ENCODE results near the gene EIF1AD.
"Not testable (repeated sequence)": the region's sequence is repeated elsewhere in the genome, so short reads cannot be mapped to it uniquely, and the experiment has no call there.

Gene EIF1AD, protein sequence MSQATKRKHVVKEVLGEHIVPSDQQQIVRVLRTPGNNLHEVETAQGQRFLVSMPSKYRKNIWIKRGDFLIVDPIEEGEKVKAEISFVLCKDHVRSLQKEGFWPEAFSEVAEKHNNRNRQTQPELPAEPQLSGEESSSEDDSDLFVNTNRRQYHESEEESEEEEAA

GRCh38 chr11:66001942-66002647 lies at the start of gene EIF1AD, which contains the start of gene BANF1:
Gene EIF1AD, minus strand, starts transcription at chr11:66002157. Its CDS starts 1,768 bp downstream, at chr11:66000389.
Gene BANF1, plus strand, starts transcription at chr11:66002503. Its CDS starts 748 bp downstream, at chr11:66003251.
- peak; percentile 95 for DNase-seq

DNA sequence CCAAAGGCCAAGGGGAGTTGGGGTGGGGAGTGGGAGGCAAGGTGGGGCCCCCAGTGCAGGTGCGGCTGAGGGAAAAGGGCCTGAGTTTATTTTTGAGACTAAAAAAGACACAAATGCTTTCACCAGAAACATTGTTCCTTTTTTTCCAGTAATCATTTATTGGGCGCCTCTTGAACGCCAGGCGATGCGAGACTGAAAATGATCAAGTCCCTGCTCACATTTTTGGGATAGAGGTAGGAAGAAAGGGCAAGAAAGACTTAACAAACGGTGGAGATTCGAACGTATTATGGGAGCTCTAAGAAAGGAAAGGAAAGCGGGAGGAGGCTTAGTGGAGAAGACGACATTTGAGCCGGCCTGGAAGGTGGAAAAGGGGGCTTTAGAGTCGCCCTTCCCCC lies 49.4 kb upstream of the EIF1AD start:
- DNase-seq = no peak

- DNase-seq = no peak
Measured at GRCh38 chr11:66050581-66051231, 48.7 kb upstream of the EIF1AD start.

DNA sequence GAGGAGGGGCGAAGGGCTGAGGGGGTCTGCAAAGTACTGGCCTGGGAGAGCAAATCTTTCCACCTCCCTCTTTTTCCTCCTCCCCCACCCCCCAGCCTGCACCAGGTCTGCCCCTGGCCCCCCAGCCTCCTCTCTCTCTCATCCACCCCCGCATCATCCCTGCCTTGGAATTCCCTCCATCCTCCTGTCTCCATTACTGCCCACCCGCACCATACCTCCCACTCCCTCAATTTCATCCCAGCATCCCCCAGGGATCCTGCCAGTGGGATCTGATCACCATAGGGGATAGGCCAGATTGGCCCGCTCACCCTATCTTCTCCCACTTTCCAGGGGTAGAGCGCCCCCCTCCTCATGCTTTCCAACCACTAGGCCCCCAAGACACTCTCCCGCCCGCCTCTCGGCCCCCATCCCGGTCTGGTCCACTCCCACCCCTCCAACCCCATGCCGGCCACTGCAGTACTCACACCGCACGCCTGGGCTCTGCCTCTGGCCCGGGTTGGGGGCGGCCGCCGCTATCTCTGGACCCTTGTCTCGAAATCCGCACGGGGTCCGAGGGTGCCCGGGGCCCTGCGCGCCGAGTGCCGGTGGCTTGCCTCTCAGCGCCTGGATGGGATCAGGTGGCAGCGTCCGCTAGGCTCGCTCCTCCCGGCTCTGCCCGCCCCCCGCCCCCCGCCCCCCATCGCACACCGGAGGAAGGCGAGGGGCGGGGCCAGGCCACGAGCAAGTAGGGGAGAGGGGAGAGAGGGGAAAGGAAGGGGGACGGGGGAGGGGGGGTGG lies 46.8 kb upstream of the EIF1AD start, which contains the start of gene GAL3ST3:
Gene GAL3ST3, minus strand, starts transcription at position 615 of the 777 bp plus-strand sequence. CDS start 3,746 bp downstream, outside the sequence.
- DNase-seq = no peak

GRCh38 chr11:66047541-66048365 lies 45.8 kb upstream of the EIF1AD start:
- DNase-seq = peak; percentile 28

DNA sequence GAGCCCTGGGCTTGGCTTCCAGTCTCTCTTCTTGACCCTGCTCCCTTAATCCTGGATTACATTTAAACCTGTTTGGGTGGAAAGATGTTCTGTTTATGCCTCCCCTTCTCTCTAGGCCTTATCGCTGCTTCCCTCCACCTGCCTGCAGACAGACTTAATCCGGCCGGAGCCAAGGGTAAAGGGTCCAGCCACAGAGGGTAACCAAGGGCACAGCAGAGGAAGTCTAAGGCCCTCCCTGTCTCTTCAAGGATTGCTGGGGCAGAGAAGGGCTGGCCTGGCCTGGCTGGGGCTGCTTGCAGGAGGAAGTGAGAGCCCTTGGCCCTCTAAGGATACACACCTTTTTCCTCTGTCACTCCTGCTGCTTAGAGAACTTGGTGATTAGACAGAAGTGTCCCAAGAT lies 44.9 kb upstream of the EIF1AD start:
- no peak for DNase-seq

GRCh38 chr11:66045177-66045639 lies 43.3 kb upstream of the EIF1AD start:
- peak; percentile 67 for DNase-seq

DNA sequence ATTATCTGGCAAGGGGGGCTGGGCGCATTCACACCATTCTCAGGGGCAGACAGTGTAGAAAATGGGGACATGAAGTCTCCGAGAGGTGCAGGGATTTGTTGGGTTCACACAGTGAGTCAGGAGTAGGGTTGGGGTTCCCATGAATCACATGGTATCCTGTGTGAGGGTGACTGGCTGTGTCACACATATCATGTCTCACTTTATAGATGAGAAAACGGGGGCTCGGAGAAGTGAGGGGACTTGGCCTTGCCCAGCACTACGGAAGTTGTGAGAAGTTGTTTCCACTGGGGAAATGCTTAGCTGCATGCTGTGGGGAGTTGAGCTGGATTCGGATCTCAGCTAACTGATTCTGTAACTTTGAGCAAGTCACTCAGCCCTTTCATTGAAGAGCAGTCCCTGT lies 42.8 kb upstream of the EIF1AD start:
- DNase-seq = no peak

DNA sequence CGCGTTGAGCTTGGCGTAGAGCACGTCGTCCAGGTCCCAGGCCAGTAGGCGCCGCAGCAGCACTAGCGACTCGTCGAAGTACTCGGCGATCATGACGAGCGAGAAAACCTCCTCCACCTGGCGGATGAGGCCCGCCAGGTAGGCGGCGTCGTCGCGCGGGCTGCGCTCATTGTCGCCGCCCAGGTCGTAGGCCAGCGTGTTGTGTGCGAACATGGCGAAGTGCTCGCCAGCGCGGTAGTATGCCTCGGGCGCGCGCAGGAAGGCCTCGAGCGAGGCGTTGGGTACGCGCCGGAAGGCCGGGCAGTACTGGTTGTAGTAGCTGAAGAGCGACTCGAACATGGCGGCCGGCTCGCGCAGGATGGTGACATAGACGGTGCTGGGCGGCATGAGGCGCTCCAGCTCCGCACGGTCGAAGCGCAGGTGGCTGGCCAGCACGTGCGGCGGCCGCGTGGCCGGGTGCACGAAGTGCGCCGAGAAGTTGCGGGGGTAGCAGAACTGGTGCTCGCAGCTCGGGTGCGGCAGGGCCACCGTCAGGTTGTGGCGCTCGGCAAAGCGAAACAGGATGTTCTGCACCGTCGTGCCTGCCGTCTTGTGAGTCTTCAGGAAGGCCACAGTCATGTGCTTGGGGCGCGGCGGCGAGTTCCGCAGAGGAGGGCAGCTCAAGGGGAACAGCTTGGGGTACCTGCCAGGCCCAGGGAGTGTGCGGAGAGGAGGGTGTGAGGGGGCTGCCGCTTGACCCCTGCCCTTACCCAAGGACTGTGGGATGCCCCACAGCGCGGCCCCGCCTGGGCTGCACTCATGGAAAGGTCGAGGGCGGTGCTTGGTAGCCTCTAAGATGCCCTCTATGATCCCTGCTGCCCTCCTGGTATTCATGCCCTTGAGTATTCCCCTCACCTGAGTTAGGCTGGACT lies 41.3 kb upstream of the EIF1AD start:
- no peak for DNase-seq

- no peak for DNase-seq
Measured at GRCh38 chr11:66042227-66042995, 40.5 kb upstream of the EIF1AD start.

GRCh38 chr11:66039765-66040164 lies 37.8 kb upstream of the EIF1AD start:
- DNase-seq = no peak

- DNase-seq = no peak
Measured at GRCh38 chr11:66037327-66037726, 35.4 kb upstream of the EIF1AD start.

GRCh38 chr11:66036334-66036710 lies 34.4 kb upstream of the EIF1AD start:
- DNase-seq = no peak

DNA sequence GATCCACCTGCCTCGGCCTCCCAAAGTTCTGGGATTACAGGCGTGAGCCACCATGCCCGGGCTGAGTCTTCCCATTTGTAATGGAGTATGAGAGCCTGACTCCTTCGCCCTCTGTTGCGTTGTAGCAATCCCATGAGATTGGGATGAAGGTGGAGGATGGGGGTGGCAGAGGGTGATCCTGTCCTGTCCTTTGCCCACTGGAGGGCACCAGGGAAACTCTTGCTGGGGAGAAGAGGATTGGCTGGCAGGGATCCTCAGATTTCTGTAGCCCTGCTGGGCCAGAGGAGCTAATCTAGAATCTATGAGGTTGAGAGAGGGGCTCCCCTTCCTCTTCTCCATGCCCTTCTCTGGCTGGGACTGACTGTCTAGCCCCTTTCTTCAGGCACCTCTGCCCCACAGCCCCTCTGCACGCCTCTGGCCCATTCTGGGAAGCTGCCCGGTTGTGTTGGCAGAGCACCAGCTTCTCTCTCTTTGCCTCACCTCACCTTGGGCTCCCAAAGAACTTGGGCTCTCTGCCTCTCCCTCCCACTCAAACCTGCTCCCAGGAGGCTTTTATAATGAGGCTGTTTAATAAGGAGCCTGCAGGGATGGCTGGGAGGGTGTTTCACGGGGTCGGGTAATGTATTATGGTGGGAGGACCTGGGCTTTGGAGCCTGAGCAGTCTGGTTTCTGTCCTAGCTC lies 33.8 kb upstream of the EIF1AD start:
- DNase-seq = no peak

GRCh38 chr11:66032957-66033735 lies 31.2 kb upstream of the EIF1AD start:
- DNase-seq = no peak

GRCh38 chr11:66026017-66026529 lies 24.1 kb upstream of the EIF1AD start, which contains the start of gene CATSPER1:
Gene CATSPER1, minus strand, starts transcription at chr11:66026479. Its CDS starts 100 bp downstream, at chr11:66026379.
- no peak for DNase-seq

DNA sequence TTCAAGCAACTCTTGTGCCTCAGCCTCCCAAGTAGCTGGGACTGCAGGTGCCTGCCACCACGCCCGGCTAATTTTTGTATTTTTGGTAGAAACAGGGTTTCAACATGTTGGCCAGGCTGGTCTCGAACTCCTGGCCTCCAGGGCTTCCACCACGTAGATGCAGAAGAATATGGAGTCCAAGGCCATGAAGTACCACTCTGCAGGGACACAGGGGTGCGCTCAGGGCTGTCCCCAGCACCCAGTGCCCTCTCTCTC lies 21.2 kb upstream of the EIF1AD start:
- not testable (repeated sequence) for DNase-seq

GRCh38 chr11:66022401-66023185 lies 20.6 kb upstream of the EIF1AD start:
- peak; percentile 53 for DNase-seq

All from fibroblast of upper back skin (primary cell).